WERI-Rb-1 (cell line): ENCODE results near the gene MT1A.

Source experiments
- DNase-seq: peaks from one replicate; pipeline ENCODE4 v3.0.0-alpha.2; 2020
- H3K27ac ChIP-seq: fragments of 250-450 bp; sonication (Bioruptor Pico); 2 replicates; pipeline ENCODE4 v1.5.1; 2020; ENCODE audit warnings: mild to moderate bottlenecking, moderate library complexity
- H3K27me3 ChIP-seq: fragments of 250-450 bp; sonication (Bioruptor Pico); 2 replicates; pipeline ENCODE4 v1.5.1; 2021; ENCODE audit warnings: mild to moderate bottlenecking, low read depth, moderate library complexity; ENCODE audit not compliant: insufficient read depth, severe bottlenecking
- H3K36me3 ChIP-seq: fragments of 250-450 bp; sonication (Bioruptor Pico); 2 replicates; pipeline ENCODE4 v1.5.1; 2020; ENCODE audit warnings: mild to moderate bottlenecking, moderate library complexity
- H3K4me3 ChIP-seq: 2 replicates; pipeline ENCODE4 v1.5.1; 2011; ENCODE audit warnings: low read depth, mild to moderate bottlenecking, control low read depth, low read length
- H3K9me3 ChIP-seq: fragments of 250-450 bp; sonication (Bioruptor Pico); 2 replicates; pipeline ENCODE4 v1.5.1; 2021; ENCODE audit warnings: mild to moderate bottlenecking, moderate library complexity; ENCODE audit not compliant: severe bottlenecking
- TF ChIP-seq, protein P1 (sequence below): IDR thresholded peaks from 2 replicates; pipeline ENCODE4 v1.5.1; 2011; ENCODE audit warnings: low read depth, mild to moderate bottlenecking, control low read depth, inconsistent platforms, low read length

Gene MT1A

DNA sequence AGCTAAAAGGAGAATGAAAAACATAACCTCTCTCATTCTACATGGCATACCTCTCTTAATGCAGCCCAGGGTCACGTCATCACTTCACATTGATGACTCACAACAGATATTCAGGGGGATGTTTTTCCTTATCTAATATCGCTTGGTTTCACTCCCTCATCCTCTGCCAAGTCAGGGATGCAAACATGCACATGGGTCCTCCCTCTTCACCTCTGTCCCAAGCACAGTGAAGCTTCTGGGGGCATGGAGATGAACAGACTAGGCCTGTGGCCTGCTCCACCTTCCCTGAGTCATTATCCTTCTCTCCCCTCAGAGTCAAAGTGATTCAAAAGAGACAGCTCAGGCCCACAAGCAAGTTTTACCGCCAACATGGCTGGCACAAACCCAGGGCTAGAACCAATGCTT lies 32.4 kb upstream of the MT1A start:
- H3K4me3 ChIP-seq, result no peak overlapping the region
- no peak for DNase-seq
- no peak overlapping the region for H3K27ac ChIP-seq
- no peaks in the 10 kb centered on the region for H3K27me3 ChIP-seq
- no peaks in the 10 kb centered on the region for H3K9me3 ChIP-seq
- H3K36me3 ChIP-seq, result no peaks in the 10 kb centered on the region
- TF ChIP-seq, protein P1, sequence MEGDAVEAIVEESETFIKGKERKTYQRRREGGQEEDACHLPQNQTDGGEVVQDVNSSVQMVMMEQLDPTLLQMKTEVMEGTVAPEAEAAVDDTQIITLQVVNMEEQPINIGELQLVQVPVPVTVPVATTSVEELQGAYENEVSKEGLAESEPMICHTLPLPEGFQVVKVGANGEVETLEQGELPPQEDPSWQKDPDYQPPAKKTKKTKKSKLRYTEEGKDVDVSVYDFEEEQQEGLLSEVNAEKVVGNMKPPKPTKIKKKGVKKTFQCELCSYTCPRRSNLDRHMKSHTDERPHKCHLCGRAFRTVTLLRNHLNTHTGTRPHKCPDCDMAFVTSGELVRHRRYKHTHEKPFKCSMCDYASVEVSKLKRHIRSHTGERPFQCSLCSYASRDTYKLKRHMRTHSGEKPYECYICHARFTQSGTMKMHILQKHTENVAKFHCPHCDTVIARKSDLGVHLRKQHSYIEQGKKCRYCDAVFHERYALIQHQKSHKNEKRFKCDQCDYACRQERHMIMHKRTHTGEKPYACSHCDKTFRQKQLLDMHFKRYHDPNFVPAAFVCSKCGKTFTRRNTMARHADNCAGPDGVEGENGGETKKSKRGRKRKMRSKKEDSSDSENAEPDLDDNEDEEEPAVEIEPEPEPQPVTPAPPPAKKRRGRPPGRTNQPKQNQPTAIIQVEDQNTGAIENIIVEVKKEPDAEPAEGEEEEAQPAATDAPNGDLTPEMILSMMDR, result no peak

- TF ChIP-seq, protein P1, result no peak
- DNase-seq, result no peak
- H3K4me3 ChIP-seq, result no peak overlapping the region
These were observed 31.9 kb upstream of the MT1A start for GRCh38 chr16:56606476-56607108.

DNA sequence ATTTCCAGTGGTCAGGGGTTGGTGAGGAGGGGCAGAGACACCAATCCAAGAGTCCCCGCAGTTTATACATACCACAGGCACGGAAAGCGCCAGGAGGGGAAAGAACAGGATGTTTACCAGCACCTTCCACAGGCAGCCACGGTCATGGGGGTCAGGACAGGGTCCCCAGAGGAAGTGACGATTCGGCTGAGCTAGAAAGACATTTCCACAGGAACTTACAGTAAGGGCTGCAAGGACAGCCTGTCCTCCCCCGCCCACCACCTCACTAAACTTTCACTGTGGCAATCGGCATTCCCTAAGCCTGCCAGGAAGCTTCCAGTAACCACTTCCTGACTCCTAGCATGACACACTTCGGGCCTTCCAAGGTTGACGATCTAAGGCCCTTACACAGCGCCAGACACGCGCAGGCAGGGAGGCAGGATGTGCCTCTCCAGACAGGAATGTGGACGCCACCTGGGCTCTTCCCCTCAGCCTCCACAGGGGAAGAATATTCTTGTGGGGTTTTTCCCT lies 31.3 kb upstream of the MT1A start:
- no peaks in the 10 kb centered on the region for H3K27me3 ChIP-seq
- DNase-seq, result no peak
- no peak overlapping the region for H3K4me3 ChIP-seq
- no peak overlapping the region for H3K27ac ChIP-seq
- TF ChIP-seq, protein P1, result no peak
- no peaks in the 10 kb centered on the region for H3K36me3 ChIP-seq
- no peaks in the 10 kb centered on the region for H3K9me3 ChIP-seq

More at GRCh38 chr16:56606476-56607108, 31.9 kb upstream of the MT1A start:
- Histone ChIP-seq H3K9me3 (no peaks in the 10 kb centered on the region), H3K27me3 (no peaks in the 10 kb centered on the region), H3K36me3 (no peaks in the 10 kb centered on the region), H3K27ac (no peak overlapping the region)

- Histone ChIP-seq H3K4me3 (no peak overlapping the region), H3K27ac (no peak overlapping the region), H3K36me3 (no peaks in the 10 kb centered on the region), H3K9me3 (no peaks in the 10 kb centered on the region), H3K27me3 (no peaks in the 10 kb centered on the region)
- DNase-seq, result no peak
- TF ChIP-seq, protein P1, result no peak
These were observed 30.8 kb upstream of the MT1A start for GRCh38 chr16:56607675-56608042.

DNA sequence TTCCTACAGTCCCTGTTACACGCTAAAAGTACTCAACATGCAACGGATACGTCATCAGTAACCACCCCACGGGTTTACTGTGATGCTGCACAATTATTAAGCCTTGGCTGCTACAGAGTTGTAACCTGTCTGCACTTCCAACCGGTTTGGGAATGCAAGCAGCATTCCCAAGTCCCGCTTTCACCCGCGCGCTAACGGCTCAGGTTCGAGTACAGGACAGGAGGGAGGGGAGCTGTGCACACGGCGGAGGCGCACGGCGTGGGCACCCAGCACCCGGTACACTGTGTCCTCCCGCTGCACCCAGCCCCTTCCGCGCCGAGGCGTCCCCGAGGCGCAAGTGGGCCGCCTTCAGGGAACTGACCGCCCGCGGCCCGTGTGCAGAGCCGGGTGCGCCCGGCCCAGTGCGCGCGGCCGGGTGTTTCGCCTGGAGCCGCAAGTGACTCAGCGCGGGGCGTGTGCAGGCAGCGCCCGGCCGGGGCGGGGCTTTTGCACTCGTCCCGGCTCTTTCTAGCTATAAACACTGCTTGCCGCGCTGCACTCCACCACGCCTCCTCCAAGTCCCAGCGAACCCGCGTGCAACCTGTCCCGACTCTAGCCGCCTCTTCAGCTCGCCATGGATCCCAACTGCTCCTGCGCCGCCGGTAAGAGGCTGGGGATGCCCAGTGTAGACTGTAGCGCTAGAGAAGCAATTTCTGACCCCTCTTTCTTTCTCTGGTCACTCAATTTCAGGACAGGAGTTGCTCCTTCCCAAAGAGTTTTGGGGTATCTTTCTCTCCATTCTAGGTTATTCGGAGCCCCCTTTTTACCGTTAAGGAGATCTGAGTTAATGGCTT lies 30.2 kb upstream of the MT1A start, which contains the start of gene MT2A:
TSS of gene MT2A (plus strand) at position 542 of the 833 bp plus-strand sequence. CDS start at position 614, 72 bp downstream.
- peak within 1 kb of the TSS; percentile 34 for H3K27ac ChIP-seq
- peak within 1 kb of the TSS; percentile 73 for H3K4me3 ChIP-seq
- H3K27me3 ChIP-seq, result no peaks in the 10 kb centered on the region
- H3K9me3 ChIP-seq, result no peaks in the 10 kb centered on the region
- TF ChIP-seq, protein P1, result no peak
- no peaks in the 10 kb centered on the region for H3K36me3 ChIP-seq
- DNase-seq, result peak; percentile 93
